Measurements from ENCODE around the gene LRFN4. TPM values are rescaled to one million over a fixed set of nuclear protein-coding genes. Genes with fewer than 3 reads are reported as not detected.

Gene LRFN4
- polyA plus RNA-seq, 1 donor from 2014 or later: 85.0 TPM

GRCh38 chr11:66904981-66905521 lies 48.2 kb downstream of the LRFN4 start:
- Histone ChIP-seq H3K9me2 (ENCODE audit: insufficient read depth, low read length) (no peaks in the 10 kb centered on the region), H3F3A (ENCODE audit: insufficient read depth, low read length, poor library complexity, severe bottlenecking) (no peaks in the 10 kb centered on the region), H3K36me3 (ENCODE audit: insufficient read depth, low read length) (no peaks in the 10 kb centered on the region), H3K9ac (ENCODE audit: low read length) (no peak overlapping the region), H3K4me2 (ENCODE audit: low read length) (no peak overlapping the region), H3K27me3 (ENCODE audit: insufficient read depth, low read depth, low read length) (no peaks in the 10 kb centered on the region), H2AFZ (ENCODE audit: low read depth, low read length) (no peak overlapping the region), H3K79me2 (replicated peaks; ENCODE audit: insufficient read depth, low read length) (no peaks in the 10 kb centered on the region), H4K20me1 (ENCODE audit: insufficient read depth) (no peaks in the 10 kb centered on the region), H3K4me3 (ENCODE audit: low read length) (no peak overlapping the region), H3K27ac (ENCODE audit: low read length) (no peak overlapping the region), H3K9me3 (ENCODE audit: low read length) (no peaks in the 10 kb centered on the region)
- TF ChIP-seq EZH2 (IDR thresholded peaks at IDR 0.05; ENCODE audit: borderline replicate concordance, insufficient read depth, low read length, poor library complexity, severe bottlenecking) (no peak), SMC3 (conservative IDR thresholded peaks at IDR 0.05; ENCODE audit: poor library complexity) (no peak), MXI1 (conservative IDR thresholded peaks at IDR 0.05; ENCODE audit: poor library complexity, severe bottlenecking) (no peak), RAD21 (conservative IDR thresholded peaks at IDR 0.05) (no peak)

- no peak for TF ChIP-seq CTCF (IDR thresholded peaks at IDR 0.05; ENCODE audit: poor library complexity, severe bottlenecking)
- TF ChIP-seq EZH2 (IDR thresholded peaks at IDR 0.05; ENCODE audit: borderline replicate concordance, insufficient read depth, low read length, poor library complexity, severe bottlenecking): no peak
- TF ChIP-seq EP300 (conservative IDR thresholded peaks at IDR 0.05; ENCODE audit: poor library complexity, severe bottlenecking): no peak
- TF ChIP-seq POLR2AphosphoS5 (IDR thresholded peaks at IDR 0.05): no peak
- TF ChIP-seq RAD21 (conservative IDR thresholded peaks at IDR 0.05): no peak
- no peak for TF ChIP-seq TAF1 (IDR thresholded peaks at IDR 0.05; ENCODE audit: low read depth)
- no peak for TF ChIP-seq SMC3 (conservative IDR thresholded peaks at IDR 0.05; ENCODE audit: poor library complexity)
- no peak for TF ChIP-seq REST (IDR thresholded peaks at IDR 0.05; ENCODE audit: borderline replicate concordance)
- TF ChIP-seq MXI1 (conservative IDR thresholded peaks at IDR 0.05; ENCODE audit: poor library complexity, severe bottlenecking): no peak
- no peak overlapping the region for H3K4me3 ChIP-seq (ENCODE audit: low read length)
- no peaks in the 10 kb centered on the region for H3K27me3 ChIP-seq (ENCODE audit: insufficient read depth, low read depth, low read length)
- H3K36me3 ChIP-seq (ENCODE audit: insufficient read depth, low read length): no peaks in the 10 kb centered on the region
- no peak overlapping the region for H3K27ac ChIP-seq (ENCODE audit: low read length)
- no peaks in the 10 kb centered on the region for H3K9me3 ChIP-seq (ENCODE audit: low read length)
- no peaks in the 10 kb centered on the region for H3K79me2 ChIP-seq (replicated peaks; ENCODE audit: insufficient read depth, low read length)
- H2AFZ ChIP-seq (ENCODE audit: low read depth, low read length): no peak overlapping the region
- no peaks in the 10 kb centered on the region for H4K20me1 ChIP-seq (ENCODE audit: insufficient read depth)
- no peaks in the 10 kb centered on the region for H3K9me2 ChIP-seq (ENCODE audit: insufficient read depth, low read length)
- no peak overlapping the region for H3K4me2 ChIP-seq (ENCODE audit: low read length)
- no peak overlapping the region for H3K9ac ChIP-seq (ENCODE audit: low read length)
- no peaks in the 10 kb centered on the region for H3F3A ChIP-seq (ENCODE audit: insufficient read depth, low read length, poor library complexity, severe bottlenecking)
Observed at GRCh38 chr11:66905631-66906030, 48.8 kb downstream of the LRFN4 start.

Data from neural cell (in vitro differentiated cells).